Vagina (tissue), 2 donors: Measurements from ENCODE around the gene MACROD2.

ENCODE experiments used
- CTCF ChIP-seq, 3 experiments: fragments of 450-650 bp in 2 of 3; fragments of 200-600 bp in 1 of 3; sonication (generic) in 1 of 3; IDR thresholded peaks; one replicate each; pipeline ENCODE4 v1.5.1; 2017 to 2019; ENCODE audit warnings: antibody characterized with exemption in 3 of 3, mild to moderate bottlenecking in 2 of 3, moderate library complexity in 2 of 3
- POLR2A ChIP-seq, 2 donors: fragments of 450-650 bp; IDR thresholded peaks; one replicate each; pipeline ENCODE4 v1.6.1; 2017; ENCODE audit warnings: antibody characterized with exemption in 2 of 2, mild to moderate bottlenecking in 2 of 2, moderate library complexity in 2 of 2

- no peak for TF ChIP-seq CTCF (IDR thresholded peaks at IDR 0.05)
- TF ChIP-seq POLR2A (IDR thresholded peaks at IDR 0.05), result no peak
Measured at GRCh38 chr20:15047601-15048000, 1052.3 kb downstream of the MACROD2 start.
